PFSK-1 (cell line): ENCODE results near the gene EIF5A.

Source experiments
- FOXP2 ChIP-seq: optimal IDR thresholded peaks from 2 replicates; pipeline ENCODE3; 2011; ENCODE audit warnings: borderline replicate concordance, control low read depth, inconsistent platforms; ENCODE audit not compliant: insufficient read depth; ENCODE audit errors: extremely low read length, extremely low read depth
- POLR2AphosphoS5 ChIP-seq: IDR thresholded peaks from 2 replicates; pipeline ENCODE4 v1.6.1; 2012; ENCODE audit warnings: low read depth, mild to moderate bottlenecking, control low read depth, low read length, moderate library complexity
- SIN3A ChIP-seq: IDR thresholded peaks from 2 replicates; pipeline ENCODE4 v1.6.1; 2012; ENCODE audit warnings: mild to moderate bottlenecking, low read length, moderate library complexity, borderline replicate concordance; ENCODE audit not compliant: insufficient read depth
- TAF1 ChIP-seq: IDR thresholded peaks from 2 replicates; pipeline ENCODE4 v1.6.1; 2012; ENCODE audit warnings: low read length, control low read depth, borderline replicate concordance; ENCODE audit not compliant: insufficient read depth
- TF ChIP-seq, protein P1 (sequence below), 2 experiments: IDR thresholded peaks; 2 replicates each; pipeline versions ENCODE4 v1.6.1 to v1.8.0; 2011 to 2012; ENCODE audit warnings: low read depth in 2 of 2, low read length in 2 of 2, control low read depth in 1 of 2, inconsistent platforms in 1 of 2, mild to moderate bottlenecking in 1 of 2, moderate library complexity in 1 of 2; ENCODE audit not compliant: insufficient read depth in 1 of 2

DNA sequence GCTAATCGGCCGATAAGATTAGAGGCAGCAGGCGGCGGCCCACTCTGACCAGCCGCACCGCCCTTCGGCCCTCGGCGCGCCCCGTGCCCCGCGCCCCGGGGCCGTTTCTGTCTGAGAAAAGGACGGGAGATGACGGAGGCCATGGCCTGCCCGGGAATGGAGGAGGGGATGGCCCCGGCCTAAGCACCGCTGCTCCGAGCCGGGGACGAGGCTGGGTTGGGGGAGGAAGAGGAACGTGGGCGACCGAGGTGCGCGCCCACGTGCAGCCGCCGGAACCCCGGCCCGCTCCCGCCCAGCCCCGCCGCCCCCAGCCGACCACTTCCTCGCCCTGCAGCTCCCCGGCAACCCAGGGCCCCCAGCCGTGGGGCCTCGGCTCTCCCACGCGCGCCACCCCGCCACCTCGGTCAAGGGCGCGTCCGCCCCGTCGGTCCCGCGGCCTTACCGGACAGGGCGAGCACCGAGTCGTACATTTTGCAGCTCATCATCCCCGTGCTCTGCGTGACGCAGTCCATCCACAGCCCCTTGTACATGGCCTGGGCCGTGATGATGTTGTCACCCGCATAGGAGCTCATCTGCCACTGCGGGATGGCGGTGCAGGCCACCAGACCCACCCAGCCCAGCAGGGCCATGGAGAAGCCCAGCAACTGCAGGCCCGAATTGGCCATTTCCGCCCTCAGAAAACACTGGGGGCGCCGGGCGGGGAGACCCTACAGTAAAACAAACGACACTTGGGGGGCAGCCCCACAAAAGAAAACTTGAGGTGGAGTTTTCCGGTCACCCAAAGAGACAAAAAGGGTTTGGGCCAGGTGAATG is 45.8 kb upstream of the EIF5A start:
- TF ChIP-seq POLR2AphosphoS5, result no peak
- TF ChIP-seq TAF1, result no peak
- TF ChIP-seq, protein P1, sequence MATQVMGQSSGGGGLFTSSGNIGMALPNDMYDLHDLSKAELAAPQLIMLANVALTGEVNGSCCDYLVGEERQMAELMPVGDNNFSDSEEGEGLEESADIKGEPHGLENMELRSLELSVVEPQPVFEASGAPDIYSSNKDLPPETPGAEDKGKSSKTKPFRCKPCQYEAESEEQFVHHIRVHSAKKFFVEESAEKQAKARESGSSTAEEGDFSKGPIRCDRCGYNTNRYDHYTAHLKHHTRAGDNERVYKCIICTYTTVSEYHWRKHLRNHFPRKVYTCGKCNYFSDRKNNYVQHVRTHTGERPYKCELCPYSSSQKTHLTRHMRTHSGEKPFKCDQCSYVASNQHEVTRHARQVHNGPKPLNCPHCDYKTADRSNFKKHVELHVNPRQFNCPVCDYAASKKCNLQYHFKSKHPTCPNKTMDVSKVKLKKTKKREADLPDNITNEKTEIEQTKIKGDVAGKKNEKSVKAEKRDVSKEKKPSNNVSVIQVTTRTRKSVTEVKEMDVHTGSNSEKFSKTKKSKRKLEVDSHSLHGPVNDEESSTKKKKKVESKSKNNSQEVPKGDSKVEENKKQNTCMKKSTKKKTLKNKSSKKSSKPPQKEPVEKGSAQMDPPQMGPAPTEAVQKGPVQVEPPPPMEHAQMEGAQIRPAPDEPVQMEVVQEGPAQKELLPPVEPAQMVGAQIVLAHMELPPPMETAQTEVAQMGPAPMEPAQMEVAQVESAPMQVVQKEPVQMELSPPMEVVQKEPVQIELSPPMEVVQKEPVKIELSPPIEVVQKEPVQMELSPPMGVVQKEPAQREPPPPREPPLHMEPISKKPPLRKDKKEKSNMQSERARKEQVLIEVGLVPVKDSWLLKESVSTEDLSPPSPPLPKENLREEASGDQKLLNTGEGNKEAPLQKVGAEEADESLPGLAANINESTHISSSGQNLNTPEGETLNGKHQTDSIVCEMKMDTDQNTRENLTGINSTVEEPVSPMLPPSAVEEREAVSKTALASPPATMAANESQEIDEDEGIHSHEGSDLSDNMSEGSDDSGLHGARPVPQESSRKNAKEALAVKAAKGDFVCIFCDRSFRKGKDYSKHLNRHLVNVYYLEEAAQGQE (IDR thresholded peaks at IDR 0.05; ENCODE audit: insufficient read depth in 1 of 2, low read depth in 2 of 2, low read length in 2 of 2), result no peak
- TF ChIP-seq SIN3A, result no peak
- no peak for TF ChIP-seq FOXP2
